ENCODE data around the gene TLCD4.
"Not testable (repeated sequence)": the region's sequence is repeated elsewhere in the genome, so short reads cannot be mapped to it uniquely, and the experiment has no call there.

Gene TLCD4, protein sequence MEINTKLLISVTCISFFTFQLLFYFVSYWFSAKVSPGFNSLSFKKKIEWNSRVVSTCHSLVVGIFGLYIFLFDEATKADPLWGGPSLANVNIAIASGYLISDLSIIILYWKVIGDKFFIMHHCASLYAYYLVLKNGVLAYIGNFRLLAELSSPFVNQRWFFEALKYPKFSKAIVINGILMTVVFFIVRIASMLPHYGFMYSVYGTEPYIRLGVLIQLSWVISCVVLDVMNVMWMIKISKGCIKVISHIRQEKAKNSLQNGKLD

DNA sequence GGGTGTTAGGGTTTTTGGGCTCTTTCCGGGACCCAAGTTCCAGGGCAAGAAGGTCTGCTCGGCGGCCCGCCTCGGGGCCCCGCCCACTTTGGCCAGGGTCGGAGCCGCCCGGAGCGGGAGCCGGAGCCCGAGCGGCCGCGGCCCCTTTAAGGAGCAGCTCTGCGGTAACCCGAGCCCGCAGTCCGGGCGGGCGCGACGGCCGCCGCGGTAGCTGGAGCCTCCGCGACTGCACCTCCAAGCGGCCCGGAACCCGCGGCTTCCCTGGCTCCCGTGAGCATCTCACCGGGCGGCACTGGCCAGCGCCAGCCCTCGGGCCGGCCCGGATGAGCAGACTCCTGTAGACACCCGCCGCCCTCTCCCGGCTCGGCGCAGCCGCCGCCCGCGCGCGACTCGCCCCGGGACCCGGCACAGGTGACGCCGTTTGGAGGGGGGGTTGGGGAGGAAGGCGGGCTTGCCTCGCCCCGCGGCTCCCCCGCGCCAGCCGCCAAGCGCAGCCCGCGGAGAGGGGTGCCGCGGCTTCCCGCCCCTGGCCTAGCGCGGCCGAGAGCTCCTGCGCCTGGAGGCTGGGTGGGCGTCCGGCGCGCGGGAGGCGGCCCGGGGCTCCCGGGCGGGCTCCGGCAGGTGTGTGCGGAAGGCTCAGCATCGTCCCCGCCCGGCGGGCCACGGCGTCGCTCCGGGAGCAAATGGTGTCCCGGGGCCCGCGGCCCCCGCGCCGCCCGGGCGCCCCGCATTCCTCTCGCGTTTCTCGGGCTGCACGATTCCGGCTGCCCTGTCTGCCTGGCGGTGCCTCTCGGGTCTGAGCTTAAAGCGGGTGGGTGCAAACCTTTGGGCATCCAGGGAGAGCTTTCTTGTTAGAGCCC, at the start of gene TLCD4:
Gene TLCD4, plus strand, starts transcription at position 149 of the 860 bp plus-strand sequence. CDS start 26,547 bp downstream, outside the sequence.
- in situ Hi-C loops (cut with MboI; ENCODE audit: low sequenced_read_pairs): no loop called here

DNA sequence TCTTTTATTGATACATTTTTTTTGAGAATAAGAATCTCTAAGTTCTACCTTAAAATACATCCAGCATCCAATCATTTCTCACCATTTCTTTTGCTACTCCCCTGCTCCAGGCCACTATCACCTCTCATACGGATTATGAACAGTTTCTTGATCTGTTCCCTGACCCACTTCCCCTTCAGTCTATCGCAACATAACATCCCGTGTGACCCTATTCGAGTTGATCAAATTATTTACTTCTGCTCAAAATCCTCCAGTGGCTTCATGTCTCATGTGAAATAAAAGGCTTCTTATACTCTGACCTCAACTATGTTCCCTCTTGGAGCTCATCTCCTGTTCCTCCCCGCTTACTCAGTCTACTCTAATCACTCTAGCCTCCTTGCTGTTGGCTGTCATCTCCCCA, 49.6 kb upstream of the TLCD4 start:
- in situ Hi-C loops (cut with MboI; ENCODE audit: low sequenced_read_pairs): no loop called here

- in situ Hi-C loops (cut with MboI; ENCODE audit: low sequenced_read_pairs): no loop called here
These were observed 48.0 kb upstream of the TLCD4 start for GRCh38 chr1:95068956-95069709.

GRCh38 chr1:95069710-95070093, 47.5 kb upstream of the TLCD4 start:
- in situ Hi-C loops (cut with MboI; ENCODE audit: low sequenced_read_pairs): no loop called here

GRCh38 chr1:95071539-95071938, 45.6 kb upstream of the TLCD4 start:
- in situ Hi-C loops (cut with MboI; ENCODE audit: low sequenced_read_pairs): no loop called here

DNA sequence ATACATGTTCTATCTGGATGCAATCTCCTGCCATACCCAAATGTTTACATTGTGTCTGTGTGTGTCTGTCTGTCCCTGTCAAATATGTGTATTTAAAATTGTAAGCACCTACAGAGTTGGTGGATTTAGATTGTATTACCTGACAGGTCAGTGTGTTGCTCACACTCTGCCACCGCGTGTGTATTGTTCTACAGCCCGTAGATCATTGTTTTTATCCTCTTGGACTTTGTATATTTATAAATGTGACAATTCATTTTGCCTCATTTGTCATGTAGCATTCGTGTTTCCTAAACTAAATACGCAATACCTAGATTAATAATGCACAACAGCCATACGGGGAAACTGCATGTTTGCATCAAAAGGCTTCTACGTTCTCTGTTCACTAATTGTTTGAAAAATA, 45.0 kb upstream of the TLCD4 start:
- in situ Hi-C loops (cut with MboI; ENCODE audit: low sequenced_read_pairs): no loop called here

- in situ Hi-C loops (cut with MboI; ENCODE audit: low sequenced_read_pairs): no loop called here
These were observed 44.4 kb upstream of the TLCD4 start, which contains the start of gene ALG14 for GRCh38 chr1:95072532-95073419. Gene ALG14 (minus strand): TSS chr1:95072951. CDS start chr1:95072898, 53 bp downstream.

DNA sequence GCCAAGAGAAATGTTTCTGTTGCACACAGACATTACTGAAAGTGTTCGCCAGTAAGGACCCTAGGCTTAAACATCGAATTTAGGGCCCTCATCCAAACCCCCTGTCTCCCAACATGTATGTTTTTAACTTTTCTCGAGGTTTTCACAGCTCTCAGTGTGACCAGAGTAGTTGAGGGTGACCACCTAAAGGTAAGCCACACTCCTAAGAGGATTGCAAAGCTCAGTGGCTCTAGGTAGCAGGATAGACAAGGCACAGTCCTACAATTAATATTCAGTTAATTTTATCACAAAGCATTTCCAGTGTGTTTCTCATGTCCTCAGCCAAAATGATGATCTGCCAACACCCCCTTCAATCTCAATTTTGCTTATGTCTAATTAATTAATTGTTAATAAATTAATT, 43.7 kb upstream of the TLCD4 start:
- in situ Hi-C loops (cut with MboI; ENCODE audit: low sequenced_read_pairs): no loop called here

DNA sequence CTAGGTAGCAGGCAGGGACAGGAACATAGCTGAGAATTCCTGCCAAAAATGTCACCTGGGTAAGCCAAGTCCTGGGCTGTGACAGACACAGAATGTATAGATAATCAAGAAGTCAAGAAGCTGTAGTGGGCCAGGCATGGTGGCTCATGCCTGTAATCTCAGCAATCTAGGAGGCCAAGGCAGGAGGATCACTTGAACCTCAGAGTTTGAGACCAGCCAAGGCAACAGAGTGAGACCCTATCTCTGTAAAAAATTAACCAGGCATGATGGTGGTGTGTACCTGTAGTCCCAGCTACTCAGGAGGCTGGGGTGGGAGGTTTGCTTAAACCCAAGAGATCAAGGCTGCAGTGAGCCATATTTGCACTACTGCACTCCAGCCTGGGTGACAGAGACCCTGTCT, 41.1 kb upstream of the TLCD4 start:
- in situ Hi-C loops (cut with MboI; ENCODE audit: low sequenced_read_pairs): no loop called here

- in situ Hi-C loops (cut with MboI; ENCODE audit: low sequenced_read_pairs): no loop called here
These were observed 36.7 kb upstream of the TLCD4 start for GRCh38 chr1:95080446-95080845.

- in situ Hi-C loops (cut with MboI; ENCODE audit: low sequenced_read_pairs): no loop called here
These were observed 36.3 kb upstream of the TLCD4 start for GRCh38 chr1:95080879-95081278.

GRCh38 chr1:95084317-95085176, 32.6 kb upstream of the TLCD4 start:
- in situ Hi-C loops (cut with MboI; ENCODE audit: low sequenced_read_pairs): no loop called here

- in situ Hi-C loops (cut with MboI; ENCODE audit: low sequenced_read_pairs): no loop called here
These were observed 31.8 kb upstream of the TLCD4 start for GRCh38 chr1:95085376-95085775.

DNA sequence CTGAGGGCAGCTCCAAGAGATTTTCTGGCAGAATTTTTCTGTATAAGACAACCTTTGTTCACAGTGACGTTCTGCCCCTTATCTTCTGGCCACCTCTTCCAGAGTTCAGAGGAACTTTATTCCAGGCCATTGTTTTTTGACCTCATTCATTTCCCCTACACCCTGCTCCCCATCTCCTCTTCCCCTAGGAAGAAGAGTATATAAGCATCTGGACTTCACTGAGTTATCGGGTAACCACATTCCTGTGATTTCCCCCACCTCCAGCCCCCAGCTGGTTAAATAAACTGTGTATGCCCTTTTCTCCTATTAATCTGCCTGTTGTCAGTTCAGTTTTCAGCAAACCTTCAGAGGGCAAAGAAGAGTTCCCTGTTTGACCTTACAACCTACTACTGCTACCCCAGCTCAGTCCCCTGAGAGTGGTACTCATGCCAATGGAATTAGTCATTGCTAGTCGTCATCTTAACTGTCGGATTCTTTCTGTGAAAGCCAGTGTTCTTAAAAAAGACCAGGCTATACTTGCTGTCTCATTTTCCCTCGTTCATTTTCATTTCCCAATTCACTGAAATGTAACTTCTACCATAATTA, 30.1 kb upstream of the TLCD4 start:
- in situ Hi-C loops (cut with MboI; ENCODE audit: low sequenced_read_pairs): no loop called here

DNA sequence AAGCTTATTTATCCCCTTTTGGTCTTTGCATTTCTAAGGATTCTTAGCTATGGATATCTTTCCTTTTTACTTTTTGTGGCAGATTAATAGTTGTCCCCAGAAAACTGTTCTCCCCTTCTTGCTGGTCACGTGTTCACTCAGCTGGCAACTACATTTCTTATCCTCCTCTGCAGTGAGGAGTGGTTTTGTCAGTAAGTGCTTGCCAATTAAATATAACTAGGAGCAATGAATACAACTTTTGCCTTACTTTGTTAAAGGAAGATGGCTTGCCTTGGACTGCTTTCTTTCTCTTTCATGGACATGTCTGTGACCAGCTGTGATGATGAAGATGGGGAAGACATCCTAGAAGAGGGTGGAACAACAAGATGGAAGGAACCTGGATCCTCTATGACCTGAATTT, 28.9 kb upstream of the TLCD4 start:
- in situ Hi-C loops (cut with MboI; ENCODE audit: low sequenced_read_pairs): no loop called here

GRCh38 chr1:95089650-95090287, 27.4 kb upstream of the TLCD4 start:
- in situ Hi-C loops (cut with MboI; ENCODE audit: low sequenced_read_pairs): no loop called here

DNA sequence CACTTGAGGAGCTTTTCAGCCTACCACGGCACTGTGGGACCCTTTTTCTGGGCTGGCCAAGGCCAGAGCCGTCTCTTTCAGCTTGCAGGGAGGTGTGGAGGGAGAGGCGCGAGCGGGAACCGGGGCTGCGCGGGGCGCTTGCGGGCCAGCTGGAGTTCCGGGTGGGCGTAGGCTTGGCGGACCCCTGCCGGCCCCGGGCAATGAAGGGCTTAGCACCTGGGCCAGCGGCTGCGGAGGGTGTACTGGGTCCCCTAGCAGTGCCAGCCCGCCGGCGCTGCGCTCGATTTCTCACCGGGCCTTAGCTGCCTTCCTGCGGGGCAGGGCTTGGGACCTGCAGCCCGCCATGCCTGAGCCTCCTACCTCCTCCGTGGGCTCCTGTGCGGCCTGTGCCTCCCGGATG, 25.9 kb upstream of the TLCD4 start:
- in situ Hi-C loops (cut with MboI; ENCODE audit: low sequenced_read_pairs): not testable (repeated sequence)

- in situ Hi-C loops (cut with MboI; ENCODE audit: low sequenced_read_pairs): not testable (repeated sequence)
These were observed 24.3 kb upstream of the TLCD4 start for GRCh38 chr1:95092891-95093290.

DNA sequence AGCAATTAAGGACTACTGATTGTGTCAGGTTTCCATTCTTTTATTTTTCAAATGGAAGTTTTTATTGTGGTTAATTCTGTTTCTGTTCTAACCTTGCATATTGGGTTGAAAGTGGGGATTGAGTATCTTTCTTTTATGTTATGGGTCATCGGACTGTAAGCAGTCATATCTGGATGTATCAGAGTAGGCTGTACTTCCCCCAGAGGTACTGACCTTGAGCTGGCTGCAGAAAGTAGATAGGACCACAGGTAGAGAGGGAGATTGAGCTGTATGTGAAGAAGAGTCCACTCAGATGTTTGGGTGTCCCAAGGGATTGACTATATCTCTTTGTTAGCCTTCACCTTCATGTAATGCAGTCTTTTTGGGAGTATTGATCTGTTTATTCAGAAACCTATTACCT, 23.9 kb upstream of the TLCD4 start:
- in situ Hi-C loops (cut with MboI; ENCODE audit: low sequenced_read_pairs): no loop called here
